GM12873 (cell line): Measurements from ENCODE around the gene RPSA.

Source experiments
- TF ChIP-seq, protein P1 (sequence below): IDR thresholded peaks from 2 replicates; pipeline ENCODE4 v1.5.1; 2012; ENCODE audit warnings: low read depth, mild to moderate bottlenecking, moderate library complexity, low read length, control low read depth; ENCODE audit not compliant: insufficient read depth; ENCODE audit errors: missing control alignments

The RPSA gene

GRCh38 chr3:39415983-39416382 lies 9.5 kb downstream of the RPSA start:
- TF ChIP-seq, protein P1, sequence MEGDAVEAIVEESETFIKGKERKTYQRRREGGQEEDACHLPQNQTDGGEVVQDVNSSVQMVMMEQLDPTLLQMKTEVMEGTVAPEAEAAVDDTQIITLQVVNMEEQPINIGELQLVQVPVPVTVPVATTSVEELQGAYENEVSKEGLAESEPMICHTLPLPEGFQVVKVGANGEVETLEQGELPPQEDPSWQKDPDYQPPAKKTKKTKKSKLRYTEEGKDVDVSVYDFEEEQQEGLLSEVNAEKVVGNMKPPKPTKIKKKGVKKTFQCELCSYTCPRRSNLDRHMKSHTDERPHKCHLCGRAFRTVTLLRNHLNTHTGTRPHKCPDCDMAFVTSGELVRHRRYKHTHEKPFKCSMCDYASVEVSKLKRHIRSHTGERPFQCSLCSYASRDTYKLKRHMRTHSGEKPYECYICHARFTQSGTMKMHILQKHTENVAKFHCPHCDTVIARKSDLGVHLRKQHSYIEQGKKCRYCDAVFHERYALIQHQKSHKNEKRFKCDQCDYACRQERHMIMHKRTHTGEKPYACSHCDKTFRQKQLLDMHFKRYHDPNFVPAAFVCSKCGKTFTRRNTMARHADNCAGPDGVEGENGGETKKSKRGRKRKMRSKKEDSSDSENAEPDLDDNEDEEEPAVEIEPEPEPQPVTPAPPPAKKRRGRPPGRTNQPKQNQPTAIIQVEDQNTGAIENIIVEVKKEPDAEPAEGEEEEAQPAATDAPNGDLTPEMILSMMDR, result no peak

- TF ChIP-seq, protein P1, result no peak
These were observed 13.3 kb downstream of the RPSA start for GRCh38 chr3:39419742-39420315.

GRCh38 chr3:39420543-39420942 lies 14.0 kb downstream of the RPSA start:
- TF ChIP-seq, protein P1, result no peak

- TF ChIP-seq, protein P1, result no peak
These were observed 17.0 kb downstream of the RPSA start for GRCh38 chr3:39423436-39423970.

GRCh38 chr3:39426312-39426711 lies 19.8 kb downstream of the RPSA start:
- TF ChIP-seq, protein P1, result no peak

DNA sequence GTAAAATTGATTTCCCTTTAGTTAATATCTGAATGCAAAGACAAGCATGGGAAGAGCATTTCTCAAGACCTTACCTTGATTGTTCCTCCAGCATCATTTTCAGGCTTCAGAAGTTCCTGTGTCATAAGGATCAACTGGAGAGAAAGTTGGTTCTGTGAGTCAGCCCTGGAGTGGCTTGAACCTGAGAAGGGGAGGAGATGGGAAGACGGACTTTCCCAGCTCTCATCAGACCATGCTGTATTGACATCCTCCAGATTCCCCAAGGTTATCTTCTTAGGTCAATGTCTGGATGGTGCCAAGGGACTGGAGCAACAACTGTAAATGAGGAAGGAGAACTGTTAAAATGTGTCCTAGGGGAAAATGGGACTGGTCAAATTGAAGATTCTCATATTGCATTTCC lies 21.0 kb downstream of the RPSA start:
- TF ChIP-seq, protein P1, result no peak

GRCh38 chr3:39428745-39429201 lies 22.3 kb downstream of the RPSA start:
- TF ChIP-seq, protein P1, result no peak
